HEK293 (cell line): ENCODE results near the gene TAL1.

Source experiments
- CTCF ChIA-PET: fragments of 350-600 bp; formaldehyde crosslinking; extraction: SDS; loops from one replicate; lab custom pipeline; 2021; ENCODE audit warnings: antibody characterized with exemption; lab: Yijun Ruan, JAX
- POLR2A ChIA-PET: fragments of 300-600 bp; formaldehyde crosslinking; extraction: SDS; loops from one replicate; lab custom pipeline; 2020; ENCODE audit warnings: antibody characterized with exemption, inconsistent platforms; lab: Yijun Ruan, JAX
- H3K27ac ChIP-seq: fragments of 200-500 bp; sonication (Bioruptor generic); 2 replicates; pipeline ENCODE4 v1.5.1; 2014; ENCODE audit warnings: low read depth, low read length, control low read depth, inconsistent platforms; ENCODE audit errors: extremely low read depth
- H3K36me3 ChIP-seq, 2 experiments: fragments of 200-500 bp in 1 of 2; sonication (Bioruptor generic) in 1 of 2; 1 replicate in 1 of 2; 2 replicates in 1 of 2; pipeline ENCODE4 v1.5.1; 2014 to 2017; ENCODE audit warnings: inconsistent platforms in 2 of 2, low read length in 2 of 2; ENCODE audit not compliant: control insufficient read depth in 2 of 2, insufficient read depth in 1 of 2
- H3K4me1 ChIP-seq: fragments of 200-500 bp; sonication (Bioruptor generic); 2 replicates; pipeline ENCODE4 v1.5.1; 2014; ENCODE audit warnings: mild to moderate bottlenecking, low read length, inconsistent platforms; ENCODE audit not compliant: control insufficient read depth, insufficient read depth
- H3K4me3 ChIP-seq: 2 replicates; pipeline ENCODE4 v1.5.1; 2011; ENCODE audit warnings: low read depth, mild to moderate bottlenecking, control low read depth, low read length, moderate library complexity
- H3K9me3 ChIP-seq: fragments of 200-500 bp; sonication (Bioruptor generic); 2 replicates; pipeline ENCODE4 v1.5.1; 2014; ENCODE audit warnings: low read depth, low read length, inconsistent platforms; ENCODE audit not compliant: control insufficient read depth, insufficient read depth
- GLIS1 ChIP-seq: fragments of 450-650 bp; formaldehyde crosslinking; IDR thresholded peaks from 2 replicates; pipeline ENCODE4 v1.5.1; 2016; ENCODE audit warnings: missing biosample characterization, missing genetic modification characterization
- MEIS1 ChIP-seq: sonication (generic); formaldehyde crosslinking; IDR thresholded peaks from 2 replicates; pipeline ENCODE4 v1.8.1; 2022; ENCODE audit warnings: missing genetic modification reagents, mild to moderate bottlenecking, borderline replicate concordance
- PRDM6 ChIP-seq: fragments of 450-650 bp; formaldehyde crosslinking; IDR thresholded peaks from 2 replicates; pipeline ENCODE4 v1.5.1; 2017; ENCODE audit warnings: missing biosample characterization, missing genetic modification characterization
- REPIN1 ChIP-seq: fragments of 450-650 bp; formaldehyde crosslinking; IDR thresholded peaks from 2 replicates; pipeline ENCODE4 v1.5.1; 2017; ENCODE audit warnings: missing biosample characterization, missing genetic modification characterization, low read depth
- REST ChIP-seq: fragments of 450-650 bp; formaldehyde crosslinking; IDR thresholded peaks from 2 replicates; pipeline ENCODE4 v1.5.1; 2016; ENCODE audit warnings: missing biosample characterization, missing genetic modification characterization
- SALL2 ChIP-seq: fragments of 450-650 bp; formaldehyde crosslinking; IDR thresholded peaks from 2 replicates; pipeline ENCODE4 v1.5.0; 2017; ENCODE audit warnings: missing biosample characterization, mild to moderate bottlenecking, missing genetic modification characterization, borderline replicate concordance
- ZBTB8A ChIP-seq: fragments of 450-650 bp; formaldehyde crosslinking; IDR thresholded peaks from 2 replicates; pipeline ENCODE4 v1.5.1; 2016; ENCODE audit warnings: missing biosample characterization, missing genetic modification characterization
- ZNF114 ChIP-seq: fragments of 450-650 bp; formaldehyde crosslinking; IDR thresholded peaks from 2 replicates; pipeline ENCODE4 v1.5.0; 2017; ENCODE audit warnings: missing biosample characterization, missing genetic modification characterization
- ZNF132 ChIP-seq: fragments of 450-650 bp; formaldehyde crosslinking; IDR thresholded peaks from 2 replicates; pipeline ENCODE4 v1.5.1; 2017; ENCODE audit warnings: missing biosample characterization, missing genetic modification characterization, borderline replicate concordance
- ZNF133 ChIP-seq: fragments of 450-650 bp; formaldehyde crosslinking; IDR thresholded peaks from 2 replicates; pipeline ENCODE4 v1.5.1; 2016; ENCODE audit warnings: missing biosample characterization, missing genetic modification characterization
- ZNF138 ChIP-seq: fragments of 450-650 bp; formaldehyde crosslinking; IDR thresholded peaks from 2 replicates; pipeline ENCODE4 v1.5.1; 2016; ENCODE audit warnings: missing biosample characterization, missing genetic modification characterization, borderline replicate concordance
- ZNF169 ChIP-seq: fragments of 450-650 bp; formaldehyde crosslinking; IDR thresholded peaks from 2 replicates; pipeline ENCODE4 v1.5.1; 2016; ENCODE audit warnings: missing biosample characterization, missing genetic modification characterization
- ZNF24 ChIP-seq: fragments of 450-650 bp; formaldehyde crosslinking; IDR thresholded peaks from 2 replicates; pipeline ENCODE4 v1.5.1; 2016; ENCODE audit warnings: missing biosample characterization, missing genetic modification characterization
- ZNF335 ChIP-seq: fragments of 450-650 bp; formaldehyde crosslinking; conservative IDR thresholded peaks from 2 replicates; pipeline ENCODE4 v1.5.1; 2016; ENCODE audit warnings: missing biosample characterization, missing genetic modification characterization
- ZNF362 ChIP-seq: fragments of 450-650 bp; formaldehyde crosslinking; IDR thresholded peaks from 2 replicates; pipeline ENCODE4 v1.5.1; 2016; ENCODE audit warnings: missing biosample characterization, missing genetic modification characterization
- ZNF404 ChIP-seq: fragments of 450-650 bp; formaldehyde crosslinking; IDR thresholded peaks from 2 replicates; pipeline ENCODE4 v1.5.1; 2017; ENCODE audit warnings: missing biosample characterization, missing genetic modification characterization
- ZNF416 ChIP-seq: fragments of 450-650 bp; formaldehyde crosslinking; IDR thresholded peaks from 2 replicates; pipeline ENCODE4 v1.5.1; 2016; ENCODE audit warnings: missing biosample characterization, missing genetic modification characterization
- ZNF423 ChIP-seq: fragments of 450-650 bp; formaldehyde crosslinking; IDR thresholded peaks from 2 replicates; pipeline ENCODE4 v1.5.1; 2016; ENCODE audit warnings: missing biosample characterization, missing genetic modification characterization
- ZNF48 ChIP-seq: fragments of 450-650 bp; formaldehyde crosslinking; IDR thresholded peaks from 2 replicates; pipeline ENCODE4 v1.5.1; 2016; ENCODE audit warnings: missing biosample characterization, missing genetic modification characterization
- ZNF596 ChIP-seq: fragments of 450-650 bp; IDR thresholded peaks from 2 replicates; pipeline ENCODE4 v1.5.0; 2018; ENCODE audit warnings: missing biosample characterization, mild to moderate bottlenecking, missing genetic modification characterization, moderate library complexity
- ZNF623 ChIP-seq: fragments of 450-650 bp; formaldehyde crosslinking; IDR thresholded peaks from 2 replicates; pipeline ENCODE4 v1.5.1; 2016; ENCODE audit warnings: missing biosample characterization, missing genetic modification characterization
- ZNF791 ChIP-seq: fragments of 450-650 bp; formaldehyde crosslinking; IDR thresholded peaks from 2 replicates; pipeline ENCODE4 v1.5.1; 2016; ENCODE audit warnings: missing biosample characterization, missing genetic modification characterization
- ZNF792 ChIP-seq: fragments of 450-650 bp; formaldehyde crosslinking; IDR thresholded peaks from 2 replicates; pipeline ENCODE4 v1.5.1; 2016; ENCODE audit warnings: missing biosample characterization, missing genetic modification characterization
- ZSCAN30 ChIP-seq: fragments of 450-650 bp; IDR thresholded peaks from 2 replicates; pipeline ENCODE4 v1.5.1; 2018; ENCODE audit warnings: missing biosample characterization, mild to moderate bottlenecking, missing genetic modification characterization, moderate library complexity
- ZXDB ChIP-seq: fragments of 450-650 bp; formaldehyde crosslinking; IDR thresholded peaks from 2 replicates; pipeline ENCODE4 v1.5.1; 2016; ENCODE audit warnings: missing biosample characterization, missing genetic modification characterization

The TAL1 gene

GRCh38 chr1:47187926-47188250 is 44.1 kb downstream of the TAL1 start:
- Histone ChIP-seq H3K9me3 (no peaks in the 10 kb centered on the region), H3K27ac (no peak overlapping the region), H3K4me1 (no peaks in the 10 kb centered on the region), H3K36me3 (no peaks in the 10 kb centered on the region), H3K4me3 (no peak overlapping the region)
- TF ChIP-seq ZNF138 (tag by site-specific recombination) (no peak), ZNF48 (tag by site-specific recombination) (no peak), ZNF423 (tag by site-specific recombination) (no peak), ZNF792 (tag by site-specific recombination) (no peak), ZNF169 (tag by site-specific recombination) (no peak), ZNF133 (tag by site-specific recombination) (no peak), ZBTB8A (tag by site-specific recombination) (no peak), ZNF362 (tag by site-specific recombination) (no peak), ZSCAN30 (no peak), MEIS1 (CRISPR knock-in tag) (no peak), PRDM6 (tag by site-specific recombination) (no peak), ZNF416 (tag by site-specific recombination) (no peak), SALL2 (tag by site-specific recombination) (no peak), ZNF404 (tag by site-specific recombination) (no peak)
- CTCF ChIA-PET = interaction anchor here (0.6 to 2.1 kb wide), 6 partner anchors 9 to 820 kb away, joined by 3 to 6 read pairs (median 4); no protein-coding TSS in a partner anchor
- POLR2A ChIA-PET = no interaction called here

- no peaks in the 10 kb centered on the region for H3K9me3 ChIP-seq
- H3K4me1 ChIP-seq = no peaks in the 10 kb centered on the region
- H3K4me3 ChIP-seq = no peak overlapping the region
- no peak overlapping the region for H3K27ac ChIP-seq
- ChIA-PET POLR2A (no interaction called here), CTCF (interaction anchor here (1.1 to 2.1 kb wide), 2 partner anchors 8 to 13 kb away, joined by 4 to 6 read pairs; no protein-coding TSS in a partner anchor)
- no peaks in the 10 kb centered on the region for H3K36me3 ChIP-seq
- TF ChIP-seq ZNF24 (tag by site-specific recombination) = no peak
- peak; percentile 48; the same call in 1 of the 2 replicates for TF ChIP-seq GLIS1 (tag by site-specific recombination)
- no peak for TF ChIP-seq ZNF335 (tag by site-specific recombination)
- no peak for TF ChIP-seq ZNF114
- TF ChIP-seq, all 188 proteins: peak for 1
Observed at GRCh38 chr1:47187231-47187925, 44.6 kb downstream of the TAL1 start.

- TF ChIP-seq ZNF596 (tag by site-specific recombination) (no peak), REPIN1 (tag by site-specific recombination) (no peak), ZNF623 (no peak), REST (tag by site-specific recombination) (no peak), ZNF132 (tag by site-specific recombination) (no peak), ZXDB (tag by site-specific recombination) (0 out of 2 replicates have a peak, but pooled peaks have one; percentile 18), ZNF791 (tag by site-specific recombination) (no peak)
- TF ChIP-seq, all 188 proteins: peak for 1
- Histone ChIP-seq H3K27ac (no peak overlapping the region), H3K4me1 (no peaks in the 10 kb centered on the region), H3K9me3 (no peaks in the 10 kb centered on the region), H3K36me3 (no peaks in the 10 kb centered on the region), H3K4me3 (no peak overlapping the region)
- ChIA-PET CTCF (interaction anchor here (0.6 to 2.1 kb wide), 3 partner anchors 7 to 13 kb away, joined by 3 to 6 read pairs (median 4); no protein-coding TSS in a partner anchor), POLR2A (no interaction called here)
Observed at GRCh38 chr1:47186267-47187185, 45.5 kb downstream of the TAL1 start.
